NT2/D1 (cell line): ENCODE measurements around the gene SPOCK1.

ENCODE experiments used
- SUZ12 ChIP-seq: IDR thresholded peaks from 2 replicates; pipeline ENCODE4 v1.6.1; 2011; ENCODE audit not compliant: insufficient read length, insufficient read depth; ENCODE audit errors: extremely low read depth
- ZNF274 ChIP-seq: IDR thresholded peaks from 2 replicates; pipeline ENCODE4 v1.6.1; 2011; ENCODE audit warnings: mild to moderate bottlenecking, low read depth, low read length

GRCh38 chr5:136963504-136963903 is 535.6 kb downstream of the SPOCK1 start:
- TF ChIP-seq SUZ12 (no peak), ZNF274 (no peak)
